ENCODE data around the gene FARS2.

GRCh38 chr6:5587648-5588047 is 326.3 kb downstream of the FARS2 start:
- TF ChIP-seq, protein P1, sequence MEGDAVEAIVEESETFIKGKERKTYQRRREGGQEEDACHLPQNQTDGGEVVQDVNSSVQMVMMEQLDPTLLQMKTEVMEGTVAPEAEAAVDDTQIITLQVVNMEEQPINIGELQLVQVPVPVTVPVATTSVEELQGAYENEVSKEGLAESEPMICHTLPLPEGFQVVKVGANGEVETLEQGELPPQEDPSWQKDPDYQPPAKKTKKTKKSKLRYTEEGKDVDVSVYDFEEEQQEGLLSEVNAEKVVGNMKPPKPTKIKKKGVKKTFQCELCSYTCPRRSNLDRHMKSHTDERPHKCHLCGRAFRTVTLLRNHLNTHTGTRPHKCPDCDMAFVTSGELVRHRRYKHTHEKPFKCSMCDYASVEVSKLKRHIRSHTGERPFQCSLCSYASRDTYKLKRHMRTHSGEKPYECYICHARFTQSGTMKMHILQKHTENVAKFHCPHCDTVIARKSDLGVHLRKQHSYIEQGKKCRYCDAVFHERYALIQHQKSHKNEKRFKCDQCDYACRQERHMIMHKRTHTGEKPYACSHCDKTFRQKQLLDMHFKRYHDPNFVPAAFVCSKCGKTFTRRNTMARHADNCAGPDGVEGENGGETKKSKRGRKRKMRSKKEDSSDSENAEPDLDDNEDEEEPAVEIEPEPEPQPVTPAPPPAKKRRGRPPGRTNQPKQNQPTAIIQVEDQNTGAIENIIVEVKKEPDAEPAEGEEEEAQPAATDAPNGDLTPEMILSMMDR (IDR thresholded peaks at IDR 0.05 in 2 of 3, conservative IDR thresholded peaks at IDR 0.05 in 1 of 3; ENCODE audit: insufficient read depth in 2 of 3, low read depth in 1 of 3, low read length in 3 of 3), result no peak
- TF ChIP-seq MBD2 (IDR thresholded peaks at IDR 0.05; ENCODE audit: borderline replicate concordance, low read depth) (no peak), ZFPM2 (CRISPR knock-in tag; IDR thresholded peaks at IDR 0.05) (no peak), POLR2A (conservative IDR thresholded peaks at IDR 0.05) (no peak), PKNOX1 (IDR thresholded peaks at IDR 0.05) (no peak), TSC22D4 (tag; IDR thresholded peaks at IDR 0.05) (no peak), HDGF (IDR thresholded peaks at IDR 0.05) (no peak), E4F1 (CRISPR knock-in tag; IDR thresholded peaks at IDR 0.05; ENCODE audit: borderline replicate concordance) (no peak)
- TF ChIP-seq, protein P2, sequence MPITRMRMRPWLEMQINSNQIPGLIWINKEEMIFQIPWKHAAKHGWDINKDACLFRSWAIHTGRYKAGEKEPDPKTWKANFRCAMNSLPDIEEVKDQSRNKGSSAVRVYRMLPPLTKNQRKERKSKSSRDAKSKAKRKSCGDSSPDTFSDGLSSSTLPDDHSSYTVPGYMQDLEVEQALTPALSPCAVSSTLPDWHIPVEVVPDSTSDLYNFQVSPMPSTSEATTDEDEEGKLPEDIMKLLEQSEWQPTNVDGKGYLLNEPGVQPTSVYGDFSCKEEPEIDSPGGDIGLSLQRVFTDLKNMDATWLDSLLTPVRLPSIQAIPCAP (CRISPR knock-in tag; IDR thresholded peaks at IDR 0.05; ENCODE audit: borderline replicate concordance), result no peak
